ENCODE data around the gene NLRP12.
"Not testable (repeated sequence)": the region's sequence is repeated elsewhere in the genome, so short reads cannot be mapped to it uniquely, and the experiment has no call there.

- not testable (repeated sequence) for TF ChIP-seq CTCF, POLR2A (IDR thresholded peaks at IDR 0.05)
These were observed 45.8 kb upstream of the NLRP12 start for GRCh38 chr19:53869805-53870484.
